ENCODE measurements around the gene RHOT1.
"Not testable (repeated sequence)": the region's sequence is repeated elsewhere in the genome, so short reads cannot be mapped to it uniquely, and the experiment has no call there.

The RHOT1 gene

GRCh38 chr17:32159586-32160438, 17.5 kb downstream of the RHOT1 start:
- no peak for DNase-seq (ENCODE audit: low read depth, low spot score)

DNA sequence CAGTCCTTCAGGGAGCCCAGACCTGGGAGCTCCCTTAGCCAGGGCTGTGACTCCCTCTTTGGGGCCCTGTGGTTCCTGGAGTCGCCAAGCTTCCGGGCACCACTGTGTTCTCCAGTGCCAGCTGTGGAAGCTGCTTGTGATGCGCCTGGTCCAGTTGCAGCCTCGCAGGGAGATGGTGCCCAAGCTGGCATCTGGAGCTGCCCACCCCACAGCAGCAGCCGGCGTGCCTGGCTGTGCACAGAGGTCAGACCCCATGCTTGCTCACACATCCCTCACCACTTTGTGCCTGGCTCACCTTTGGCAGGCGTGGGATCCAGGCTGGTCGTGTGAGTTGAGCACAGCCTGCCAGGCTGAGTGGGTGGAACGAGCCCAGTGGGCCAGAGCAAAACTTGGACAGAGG, 18.2 kb downstream of the RHOT1 start:
- no peak for DNase-seq (ENCODE audit: low read depth, low spot score)

DNA sequence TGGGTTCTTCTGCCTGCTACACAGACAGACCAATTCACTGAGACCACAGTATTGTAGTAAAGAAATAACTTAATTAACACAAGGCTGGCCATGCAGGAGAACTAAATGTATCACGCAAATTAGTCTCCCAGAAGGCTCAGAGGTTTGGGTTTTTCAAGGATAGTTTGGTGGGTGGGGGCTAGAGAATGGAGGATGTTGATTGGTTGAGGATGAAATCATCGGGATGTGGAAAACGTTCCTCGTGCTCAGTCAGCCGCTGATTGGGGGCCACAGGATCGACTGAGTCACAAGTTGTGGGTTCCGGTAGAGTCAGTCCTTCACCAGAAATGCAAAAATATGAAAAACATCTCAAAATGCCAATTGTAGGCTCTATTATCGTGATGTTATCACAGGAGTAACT, 18.7 kb downstream of the RHOT1 start:
- DNase-seq (ENCODE audit: low read depth, low spot score), result no peak

- DNase-seq (ENCODE audit: low read depth, low spot score), result no peak
These were observed 19.4 kb downstream of the RHOT1 start for GRCh38 chr17:32161506-32162365.

DNA sequence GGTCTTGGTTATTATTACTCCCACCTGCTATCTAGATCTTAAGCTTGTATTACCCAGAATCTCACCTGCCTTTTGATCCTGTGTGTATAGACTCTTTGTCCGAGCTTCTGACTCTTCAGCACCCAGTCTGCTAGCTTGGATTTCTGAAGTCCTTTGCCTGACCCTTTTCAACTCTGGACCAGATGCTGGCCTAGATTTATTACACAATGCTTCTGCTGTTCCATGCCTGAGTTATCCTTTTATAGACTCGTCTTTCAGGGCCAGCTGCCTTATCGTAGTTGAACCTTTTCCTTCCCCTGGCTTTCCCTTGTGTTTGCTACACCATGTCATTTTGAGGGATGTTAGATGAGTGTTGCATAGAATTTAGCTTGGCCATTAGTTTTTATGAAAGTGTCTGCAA, 32.6 kb downstream of the RHOT1 start:
- no peak for DNase-seq (ENCODE audit: low read depth, low spot score)

- not testable (repeated sequence) for DNase-seq (ENCODE audit: low read depth, low spot score)
These were observed 36.4 kb downstream of the RHOT1 start for GRCh38 chr17:32178679-32179078.

DNA sequence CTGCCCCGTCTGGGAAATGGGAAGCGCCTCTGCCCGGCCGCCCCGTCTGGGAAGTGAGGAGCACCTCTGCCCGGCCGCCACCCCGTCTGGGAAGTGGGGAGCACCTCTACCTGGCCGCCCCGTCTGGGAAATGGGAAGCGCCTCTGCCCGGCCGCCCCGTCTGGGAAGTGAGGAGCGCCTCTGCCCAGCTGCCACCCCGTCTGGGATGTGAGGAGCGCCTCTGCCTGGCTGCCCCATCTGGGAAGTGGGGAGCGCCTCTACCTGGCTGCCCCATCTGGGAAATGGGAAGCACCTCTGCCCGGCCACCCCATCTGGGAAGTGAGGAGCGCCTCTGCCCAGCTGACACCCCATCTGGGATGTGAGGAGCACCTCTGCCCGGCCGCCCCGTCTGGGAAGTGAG, 36.8 kb downstream of the RHOT1 start:
- DNase-seq (ENCODE audit: low read depth, low spot score), result not testable (repeated sequence)

- not testable (repeated sequence) for DNase-seq (ENCODE audit: low read depth, low spot score)
These were observed 37.2 kb downstream of the RHOT1 start for GRCh38 chr17:32179526-32179925.

DNA sequence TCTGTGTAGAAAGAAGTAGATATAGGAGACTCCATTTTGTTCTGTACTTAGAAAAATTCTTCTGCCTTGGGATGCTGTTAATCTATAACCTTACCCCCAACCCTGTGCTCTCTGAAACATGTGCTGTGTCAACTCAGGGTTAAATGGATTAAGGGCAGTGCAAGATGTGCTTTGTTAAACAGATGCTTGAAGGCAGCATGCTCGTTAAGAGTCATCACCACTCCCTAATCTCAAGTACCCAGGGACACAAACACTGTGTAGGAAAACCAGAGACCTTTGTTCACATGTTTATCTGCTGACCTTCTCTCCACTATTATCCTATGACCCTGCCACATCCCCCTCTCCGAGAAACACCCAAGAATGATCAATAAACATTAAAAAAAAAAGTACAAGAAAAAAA, 38.0 kb downstream of the RHOT1 start:
- not testable (repeated sequence) for DNase-seq (ENCODE audit: low read depth, low spot score)

DNA sequence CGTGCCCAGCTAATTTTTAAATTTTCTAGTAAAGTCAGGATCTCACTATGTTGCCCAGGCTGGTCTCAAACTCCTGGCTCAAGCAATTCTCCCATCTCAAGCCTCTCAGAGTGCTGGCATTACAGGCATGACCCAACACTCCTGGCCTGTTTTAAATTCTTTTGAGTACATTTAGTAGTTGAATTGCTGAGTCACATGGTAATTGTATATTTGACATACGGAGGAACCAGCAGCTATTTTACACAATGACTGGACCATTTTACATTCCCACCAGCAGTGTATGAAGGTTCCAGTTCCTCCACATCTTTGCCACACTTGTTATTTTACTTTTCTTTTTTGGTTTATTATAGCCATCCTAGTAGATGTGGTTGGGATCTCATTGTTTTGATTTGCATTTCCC, 43.6 kb downstream of the RHOT1 start:
- DNase-seq (ENCODE audit: low read depth, low spot score), result no peak

DNA sequence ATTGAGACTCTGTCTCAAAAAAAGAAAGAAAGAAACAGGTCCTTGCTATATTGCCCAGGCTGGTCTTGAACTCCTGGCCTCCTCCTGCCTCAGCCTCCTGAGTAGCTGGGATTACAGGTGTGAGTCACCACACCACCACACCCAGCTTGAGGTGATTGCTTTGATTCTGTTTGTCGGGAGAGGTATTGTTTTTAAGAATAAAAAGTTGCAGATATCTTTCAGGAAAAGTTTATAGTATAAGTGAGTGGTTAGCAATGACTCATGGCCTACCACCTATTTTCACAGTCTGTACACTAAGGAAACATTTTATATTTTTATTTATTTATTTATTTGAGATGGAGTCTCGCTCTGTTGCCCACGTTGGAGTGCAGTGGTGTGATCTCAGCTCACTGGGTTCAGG, 45.0 kb downstream of the RHOT1 start:
- DNase-seq (ENCODE audit: low read depth, low spot score), result no peak

DNA sequence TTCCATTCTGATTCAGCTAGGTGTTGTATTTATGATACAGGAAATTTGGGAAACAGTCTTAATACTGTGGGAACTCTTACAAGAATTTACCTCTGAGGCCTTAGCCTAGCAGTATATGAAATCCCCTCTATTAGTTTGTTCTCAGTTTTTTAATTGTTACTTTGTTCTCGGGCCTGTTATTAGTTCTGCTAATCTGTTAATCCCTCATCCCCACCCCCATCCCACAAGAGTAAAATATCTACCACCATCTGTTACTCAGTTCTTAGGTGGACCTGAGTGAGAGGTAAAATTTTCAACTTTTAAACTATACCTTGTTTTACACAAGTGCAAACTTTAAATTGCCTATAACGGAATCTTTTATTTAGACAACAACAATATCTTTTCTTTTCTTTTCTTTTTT, 47.0 kb downstream of the RHOT1 start:
- no peak for DNase-seq (ENCODE audit: low read depth, low spot score)

GRCh38 chr17:32191306-32191705, 49.0 kb downstream of the RHOT1 start:
- DNase-seq (ENCODE audit: low read depth, low spot score), result no peak

DNA sequence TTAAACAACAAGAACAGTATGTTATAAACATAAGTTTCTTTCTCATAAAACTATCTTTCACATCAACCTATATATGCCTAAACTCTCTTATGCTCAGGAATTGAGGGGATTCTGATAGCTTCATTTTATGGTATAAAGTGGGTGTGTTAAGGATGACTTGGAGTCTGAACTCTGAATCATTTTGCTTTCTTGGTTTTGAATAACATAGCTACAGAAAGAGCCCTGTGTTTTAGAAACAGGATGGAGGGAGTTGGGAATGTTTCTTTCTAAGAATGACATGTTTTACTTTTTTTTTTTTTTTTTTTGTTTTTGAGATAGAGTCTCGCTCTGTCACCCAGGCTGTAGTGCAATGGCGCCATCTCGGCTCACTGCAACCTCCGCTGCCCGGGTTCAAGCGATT, 50.1 kb downstream of the RHOT1 start:
- DNase-seq (ENCODE audit: low read depth, low spot score), result no peak

DNA sequence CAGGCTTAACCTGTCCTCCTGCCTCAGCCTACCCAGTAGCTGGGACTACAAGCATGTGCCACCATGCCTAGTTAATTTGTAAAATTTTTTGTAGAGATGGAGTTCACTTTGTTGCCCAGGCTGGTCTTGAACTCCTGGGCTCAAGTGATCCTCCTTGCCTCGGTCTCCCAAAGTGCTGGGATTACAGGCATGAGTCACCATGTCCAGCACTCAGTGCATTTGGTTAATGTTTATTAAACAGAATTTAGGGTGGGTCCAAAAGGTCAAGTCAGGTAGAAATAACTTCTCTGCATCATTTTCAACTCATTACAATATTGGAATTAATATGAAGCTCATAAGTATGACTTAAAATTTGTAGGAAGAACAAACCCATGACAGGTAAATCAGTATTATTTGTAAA, 55.7 kb downstream of the RHOT1 start:
- DNase-seq (ENCODE audit: low read depth, low spot score), result no peak

DNA sequence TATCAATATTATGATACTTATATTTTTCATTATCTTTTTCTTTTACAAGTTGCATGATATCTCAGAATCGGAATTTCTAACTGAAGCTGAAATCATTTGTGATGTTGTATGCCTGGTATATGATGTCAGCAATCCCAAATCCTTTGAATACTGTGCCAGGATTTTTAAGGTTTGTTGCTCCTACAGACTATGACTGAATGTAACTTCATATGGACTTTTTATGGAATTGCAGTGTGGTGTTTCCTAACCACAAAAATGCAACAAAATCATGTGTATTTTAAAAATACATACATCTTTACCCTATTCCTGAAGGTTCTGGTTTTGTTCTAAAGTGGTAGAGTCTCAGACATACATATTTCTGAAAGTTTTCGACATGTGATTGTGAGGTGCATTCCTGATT, 64.6 kb downstream of the RHOT1 start:
- DNase-seq (ENCODE audit: low read depth, low spot score), result no peak

- DNase-seq (ENCODE audit: low read depth, low spot score), result no peak
These were observed 66.1 kb downstream of the RHOT1 start for GRCh38 chr17:32208436-32208835.

DNA sequence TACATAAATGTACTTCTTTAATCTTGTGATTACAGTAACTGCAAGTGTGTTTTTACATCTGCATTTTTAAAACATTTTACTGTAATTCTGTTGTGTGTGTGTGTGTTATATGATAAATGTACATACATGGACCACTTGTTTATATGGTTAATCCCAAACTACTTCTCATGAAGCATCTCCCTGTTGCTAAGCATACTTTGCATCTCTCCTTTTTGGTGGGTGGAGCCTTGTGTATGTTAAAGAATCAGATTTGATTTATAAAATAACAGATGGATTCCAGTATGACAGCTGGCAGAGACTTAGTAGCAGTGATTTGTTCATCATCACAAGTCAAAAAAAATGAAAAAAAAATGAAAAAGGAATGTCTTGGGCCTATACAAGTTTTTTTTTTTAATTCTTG, 67.3 kb downstream of the RHOT1 start:
- DNase-seq (ENCODE audit: low read depth, low spot score), result no peak

GRCh38 chr17:32211671-32212070, 69.4 kb downstream of the RHOT1 start:
- DNase-seq (ENCODE audit: low read depth, low spot score), result no peak

DNA sequence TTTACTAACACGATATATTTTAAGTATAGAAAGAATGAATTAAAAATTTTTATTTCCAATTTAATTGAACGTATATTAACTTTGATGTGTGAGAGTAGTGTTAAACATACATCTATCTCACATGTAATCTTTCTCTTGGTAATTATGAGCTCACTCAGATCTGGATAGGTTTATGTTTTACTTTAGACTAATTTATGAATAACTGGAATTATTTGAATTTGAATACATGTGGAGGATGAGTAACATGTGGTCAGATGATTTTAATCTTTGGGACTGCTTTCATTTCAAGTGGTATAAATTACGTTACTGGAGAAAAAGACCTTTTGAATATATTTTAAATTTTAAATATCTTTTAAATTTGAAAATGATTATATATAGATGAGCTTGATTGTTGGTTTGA, 73.4 kb downstream of the RHOT1 start:
- no peak for DNase-seq (ENCODE audit: low read depth, low spot score)

DNA sequence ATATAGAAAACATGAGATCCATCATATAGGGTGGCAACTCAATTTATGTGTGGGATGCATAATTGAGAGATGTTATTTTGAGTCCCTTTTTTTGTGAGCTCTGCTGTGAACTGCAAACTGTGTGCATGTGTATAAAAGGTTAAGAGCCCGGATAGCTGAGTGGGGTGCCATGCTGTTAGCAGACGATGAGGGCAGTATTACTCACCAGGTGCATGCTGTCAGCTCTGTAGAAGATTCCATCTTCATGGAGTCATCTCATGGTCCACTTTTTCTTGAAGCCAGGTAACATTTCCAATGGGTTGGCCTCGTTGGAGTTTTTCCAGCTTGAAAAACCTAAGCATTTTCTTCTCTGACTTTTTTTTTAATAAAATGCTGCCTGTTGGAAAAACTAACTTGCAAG, 80.3 kb downstream of the RHOT1 start:
- DNase-seq (ENCODE audit: low read depth, low spot score), result no peak

GRCh38 chr17:32223703-32224102, 81.4 kb downstream of the RHOT1 start:
- no peak for DNase-seq (ENCODE audit: low read depth, low spot score)

DNA sequence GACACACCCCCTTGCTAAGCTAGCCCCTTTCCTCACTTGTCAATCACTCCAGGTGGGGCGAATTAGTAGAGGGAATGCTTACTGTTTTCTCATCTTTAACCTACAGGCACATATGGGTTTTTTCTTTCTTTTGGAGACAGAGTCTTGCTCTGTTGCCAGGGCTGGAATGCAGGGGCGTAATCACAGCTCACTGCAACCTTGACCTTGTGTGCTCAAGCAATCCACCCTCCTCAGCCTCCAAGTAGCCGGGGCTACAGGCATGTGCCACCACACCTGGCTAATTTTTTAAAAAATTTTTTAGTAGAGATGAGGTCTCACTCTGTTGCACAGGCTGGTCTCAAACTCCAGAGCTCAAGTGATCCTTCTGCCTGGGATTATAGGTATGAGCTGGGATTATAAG, 84.6 kb downstream of the RHOT1 start:
- no peak for DNase-seq (ENCODE audit: low read depth, low spot score)

Measured in brain pericyte (primary cell).